Activated CD4-positive, alpha-beta T cell treated with anti-CD3 and anti-CD28 coated beads for 36 hours (primary cell): ENCODE results near the gene ODAD4. TPM values are rescaled to one million over a fixed set of nuclear protein-coding genes. Genes with fewer than 3 reads are reported as not detected.

ENCODE experiments used
- ATAC-seq: fragments of 200-7000 bp; cut with Tn5 transposase; one replicate; pipeline ENCODE4 v1.10.0; 2021; ENCODE audit warnings: mild to moderate bottlenecking, moderate library complexity
- CTCF ChIA-PET: fragments of 350-600 bp; sonication (Branson Sonifier 250); formaldehyde crosslinking; loops from one replicate; lab custom pipeline; 2021; ENCODE audit warnings: antibody characterized with exemption; lab: Charles Lee
- POLR2A ChIA-PET: fragments of 350-600 bp; sonication (Branson Sonifier 250); formaldehyde crosslinking; loops from one replicate; lab custom pipeline; 2021; ENCODE audit warnings: antibody characterized with exemption, inconsistent platforms; lab: Charles Lee
- DNase-seq: peaks from one replicate; pipeline ENCODE4 v3.0.0-alpha.2; 2020
- H3K27ac Mint-ChIP-seq: one replicate; pipeline ENCODE4 v1.8.0; 2021; ENCODE audit warnings: mixed read lengths
- H3K27me3 Mint-ChIP-seq: one replicate; pipeline ENCODE4 v1.8.0; 2021; ENCODE audit warnings: mixed read lengths
- H3K36me3 Mint-ChIP-seq: one replicate; pipeline ENCODE4 v1.8.0; 2021; ENCODE audit warnings: low read depth, mixed read lengths
- H3K4me1 Mint-ChIP-seq: one replicate; pipeline ENCODE4 v1.8.0; 2021; ENCODE audit warnings: mixed read lengths
- H3K4me3 Mint-ChIP-seq: one replicate; pipeline ENCODE4 v1.8.0; 2021; ENCODE audit warnings: mild to moderate bottlenecking, moderate library complexity, mixed read lengths
- H3K9me3 Mint-ChIP-seq: one replicate; pipeline ENCODE4 v1.8.0; 2021; ENCODE audit warnings: low read depth, mixed read lengths
- intact Hi-C, 2 experiments: fragments of 100-400 bp; cut with DNase I in 1 of 2; cut with micrococcal nuclease in 1 of 2; formaldehyde crosslinking; loops; one replicate each; pipeline versions ENCODE4 v1.14.2 to v1.15.1; 2022 to 2024; cut with DNase I, micrococcal nuclease
- total RNA-seq, 2 experiments: library from RNA; stranded (reverse); gene quantifications; one replicate each; pipeline ENCODE4 v1.2.3, GENCODE V29; 2021

Gene ODAD4
- total RNA-seq, 2 experiments from 2014 or later, result 0.81 to 1.1 TPM

- ATAC-seq, result no peak
- no peak overlapping the region for H3K27ac Mint-ChIP-seq
- H3K36me3 Mint-ChIP-seq, result peaks cover 60% of the 10 kb centered on the region
Observed at GRCh38 chr17:41896726-41897125, 33.7 kb upstream of the ODAD4 start.

DNA sequence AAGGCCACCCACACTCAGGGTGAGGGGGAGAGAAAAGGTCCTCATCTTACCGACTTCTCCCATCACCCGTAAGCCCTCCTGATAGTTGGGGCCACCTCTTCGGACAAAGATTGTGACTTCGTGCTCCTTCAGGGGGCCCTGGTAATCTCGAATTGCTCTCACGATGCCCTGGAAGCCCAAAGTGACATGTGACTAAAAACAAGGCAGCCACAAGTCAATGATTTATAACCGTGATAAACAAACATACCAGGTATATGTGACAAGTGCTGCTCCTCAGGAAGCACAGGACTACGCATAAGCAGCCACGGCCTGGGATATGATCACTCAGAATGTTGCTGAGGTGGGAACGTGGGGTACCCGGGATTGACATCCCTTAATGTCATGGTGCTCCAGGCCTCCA, 28.8 kb upstream of the ODAD4 start:
- intact Hi-C loops, result no loop called here
- Mint-ChIP-seq H3K4me1 (no peaks in the 10 kb centered on the region), H3K27ac (no peak overlapping the region), H3K4me3 (no peak overlapping the region), H3K36me3 (peaks cover 59% of the 10 kb centered on the region), H3K27me3 (no peaks in the 10 kb centered on the region), H3K9me3 (no peaks in the 10 kb centered on the region)
- DNase-seq (no peak), ATAC-seq (no peak)
- ChIA-PET CTCF (no interaction called here), POLR2A (no interaction called here)

More at GRCh38 chr17:41896726-41897125, 33.7 kb upstream of the ODAD4 start:
- Mint-ChIP-seq H3K9me3 (no peaks in the 10 kb centered on the region), H3K27me3 (no peaks in the 10 kb centered on the region), H3K4me1 (no peaks in the 10 kb centered on the region), H3K4me3 (no peak overlapping the region)
- intact Hi-C loops, result no loop called here
- CTCF ChIA-PET, result no interaction called here
- no peak for DNase-seq
- POLR2A ChIA-PET, result no interaction called here

DNA sequence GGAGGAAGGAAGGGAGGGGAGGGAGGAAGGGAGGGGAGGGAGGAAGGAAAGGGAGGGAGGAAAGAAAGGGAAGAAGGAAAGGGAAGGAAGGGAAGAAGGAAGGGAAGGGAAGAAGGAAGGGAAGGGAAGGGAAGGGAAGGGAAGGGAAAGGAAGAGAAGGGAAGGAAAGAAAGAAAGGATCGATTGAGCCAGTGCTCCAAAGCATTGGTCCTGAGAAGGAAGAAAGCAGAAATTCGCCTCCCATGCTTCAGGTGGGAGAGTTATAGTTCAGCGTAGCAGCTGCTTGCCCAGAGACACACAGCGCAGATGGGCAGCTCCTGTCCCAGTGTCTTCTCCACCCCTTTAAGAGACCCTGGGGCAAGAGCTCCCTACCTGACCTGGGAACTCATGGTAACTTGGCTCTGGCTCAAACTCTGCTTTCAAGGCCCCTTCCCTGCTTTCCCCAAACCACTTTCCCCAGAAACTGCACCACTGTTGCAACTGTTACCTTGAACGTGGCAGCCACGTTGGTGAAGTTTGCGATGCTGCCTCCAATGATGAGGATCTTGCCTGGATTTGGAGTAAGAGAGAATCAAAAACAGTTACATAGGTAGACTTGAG, 26.1 kb upstream of the ODAD4 start:
- H3K36me3 Mint-ChIP-seq, result peaks cover 57% of the 10 kb centered on the region
- H3K4me1 Mint-ChIP-seq, result no peaks in the 10 kb centered on the region
- intact Hi-C loops, result no loop called here
- H3K4me3 Mint-ChIP-seq, result no peak overlapping the region
- no peaks in the 10 kb centered on the region for H3K27me3 Mint-ChIP-seq
- ChIA-PET CTCF (no interaction called here), POLR2A (no interaction called here)
- no peaks in the 10 kb centered on the region for H3K9me3 Mint-ChIP-seq
- ATAC-seq (no peak), DNase-seq (no peak)
- no peak overlapping the region for H3K27ac Mint-ChIP-seq

GRCh38 chr17:41905172-41905571, 25.2 kb upstream of the ODAD4 start:
- Mint-ChIP-seq H3K4me1 (no peaks in the 10 kb centered on the region), H3K27ac (no peak overlapping the region), H3K4me3 (no peak overlapping the region), H3K9me3 (no peaks in the 10 kb centered on the region), H3K27me3 (no peaks in the 10 kb centered on the region), H3K36me3 (peaks cover 62% of the 10 kb centered on the region)
- no peak for ATAC-seq
- no peak for DNase-seq
- ChIA-PET POLR2A (no interaction called here), CTCF (no interaction called here)
- intact Hi-C loops, result no loop called here

DNA sequence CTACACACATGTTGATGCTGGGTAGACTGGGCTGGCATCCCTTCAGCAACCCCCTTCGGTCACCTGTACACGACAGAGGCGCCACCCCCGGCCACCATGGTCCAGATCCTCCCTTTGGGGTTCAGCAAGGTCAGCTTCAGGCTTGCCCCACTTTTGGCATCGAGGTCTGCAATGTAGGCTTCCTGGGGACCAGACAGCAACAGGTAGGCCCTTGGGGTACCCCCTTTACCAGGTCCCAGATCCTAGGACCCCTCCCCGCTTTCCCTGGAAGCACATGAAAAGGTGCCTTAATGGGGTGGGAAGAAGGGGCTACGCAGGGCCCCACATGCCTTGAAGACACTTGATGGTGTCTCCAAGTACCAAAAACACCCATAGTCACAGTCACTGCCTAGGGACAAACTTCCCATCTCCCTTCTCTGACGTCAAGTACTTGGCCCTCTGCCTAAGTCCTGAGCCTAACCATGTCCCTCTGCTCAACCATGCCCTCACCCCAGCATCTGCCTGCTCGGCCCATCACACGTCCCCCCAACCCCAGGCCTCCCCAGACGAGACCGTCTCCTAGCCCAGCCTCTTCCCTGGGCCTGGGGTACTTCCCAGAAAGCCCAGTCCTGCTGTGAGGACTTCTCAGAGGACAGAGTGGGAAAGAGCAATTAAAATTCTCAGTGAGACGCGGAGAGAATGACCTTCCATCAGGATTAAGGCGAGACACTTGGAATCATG, 23.8 kb upstream of the ODAD4 start:
- ChIA-PET POLR2A (interaction anchor here (1.0 kb wide), 1 partner anchor 12 kb away, joined by 3 read pairs; the partner anchor contains the start of gene ACLY), CTCF (no interaction called here)
- no peak overlapping the region for H3K4me3 Mint-ChIP-seq
- no peaks in the 10 kb centered on the region for H3K9me3 Mint-ChIP-seq
- H3K36me3 Mint-ChIP-seq, result peaks cover 68% of the 10 kb centered on the region
- ATAC-seq (no peak), DNase-seq (no peak)
- H3K27ac Mint-ChIP-seq, result no peak overlapping the region
- no peaks in the 10 kb centered on the region for H3K27me3 Mint-ChIP-seq
- no peaks in the 10 kb centered on the region for H3K4me1 Mint-ChIP-seq
- intact Hi-C loops, result no loop called here

- POLR2A ChIA-PET, result interaction anchor here (1.0 kb wide), 1 partner anchor 11 kb away, joined by 3 read pairs; the partner anchor contains the start of gene ACLY
- CTCF ChIA-PET, result interaction anchor here (0.6 kb wide), 1 partner anchor 197 kb away, joined by 3 read pairs; no protein-coding TSS in a partner anchor
- H3K36me3 Mint-ChIP-seq, result peaks cover 67% of the 10 kb centered on the region
- no peaks in the 10 kb centered on the region for H3K27me3 Mint-ChIP-seq
- no peaks in the 10 kb centered on the region for H3K4me1 Mint-ChIP-seq
- no peak for DNase-seq
- ATAC-seq, result no peak
- no peak overlapping the region for H3K4me3 Mint-ChIP-seq
- intact Hi-C loops, result no loop called here
- H3K27ac Mint-ChIP-seq, result no peak overlapping the region
- no peaks in the 10 kb centered on the region for H3K9me3 Mint-ChIP-seq
Observed at GRCh38 chr17:41907185-41907556, 23.2 kb upstream of the ODAD4 start.

DNA sequence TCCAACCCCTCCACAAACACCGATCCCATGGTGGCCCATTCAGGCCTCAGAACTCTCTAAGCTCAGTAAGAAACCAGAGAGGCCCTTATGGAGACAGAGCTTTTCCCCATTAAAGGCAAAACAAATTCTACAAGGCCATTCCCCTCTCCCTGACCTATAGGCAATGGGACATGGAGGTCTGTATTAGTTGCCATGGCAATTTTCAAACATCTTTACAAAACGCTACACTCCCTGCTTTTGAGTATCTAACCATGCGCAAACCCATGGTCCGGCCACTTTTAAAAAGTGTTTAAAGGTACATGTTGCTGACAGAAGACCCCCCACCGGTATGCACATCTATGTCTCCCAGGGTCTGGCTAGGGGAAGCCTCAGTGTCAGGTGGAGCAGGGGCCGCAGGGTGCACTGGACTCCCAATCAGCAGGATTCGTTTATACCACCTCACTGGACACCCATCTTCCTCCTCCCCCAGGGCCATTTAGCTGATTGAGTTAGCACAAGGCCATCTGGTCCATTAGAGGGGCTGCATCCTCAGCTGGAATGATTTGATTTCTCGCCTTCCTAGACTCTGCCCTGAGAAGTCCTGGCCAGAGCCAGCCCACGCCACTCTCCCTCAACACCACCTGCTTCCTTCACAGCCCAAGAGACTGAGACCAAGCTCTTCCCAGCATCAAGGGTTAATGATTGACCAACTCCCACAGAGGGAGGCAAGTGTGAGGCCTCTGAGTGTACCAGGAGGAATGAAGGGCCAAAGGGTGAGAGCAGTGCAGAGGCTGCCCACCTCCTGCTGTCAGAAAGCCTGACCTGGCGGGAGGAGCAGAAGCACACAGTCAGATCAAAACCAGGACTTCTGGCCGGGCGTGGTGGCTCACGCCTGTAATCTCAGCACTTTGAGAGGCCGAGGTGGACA, 22.5 kb upstream of the ODAD4 start:
- ATAC-seq (no peak), DNase-seq (no peak)
- peaks cover 72% of the 10 kb centered on the region for H3K36me3 Mint-ChIP-seq
- no peaks in the 10 kb centered on the region for H3K9me3 Mint-ChIP-seq
- no peak overlapping the region for H3K27ac Mint-ChIP-seq
- ChIA-PET POLR2A (interaction anchor here (1.0 kb wide), 1 partner anchor 11 kb away, joined by 3 read pairs; the partner anchor contains the start of gene ACLY), CTCF (interaction anchor here (0.6 to 0.8 kb wide), 2 partner anchors 10 to 198 kb away, joined by 3 read pairs; no protein-coding TSS in a partner anchor)
- no peaks in the 10 kb centered on the region for H3K27me3 Mint-ChIP-seq
- no peaks in the 10 kb centered on the region for H3K4me1 Mint-ChIP-seq
- intact Hi-C loops, result no loop called here
- no peak overlapping the region for H3K4me3 Mint-ChIP-seq

DNA sequence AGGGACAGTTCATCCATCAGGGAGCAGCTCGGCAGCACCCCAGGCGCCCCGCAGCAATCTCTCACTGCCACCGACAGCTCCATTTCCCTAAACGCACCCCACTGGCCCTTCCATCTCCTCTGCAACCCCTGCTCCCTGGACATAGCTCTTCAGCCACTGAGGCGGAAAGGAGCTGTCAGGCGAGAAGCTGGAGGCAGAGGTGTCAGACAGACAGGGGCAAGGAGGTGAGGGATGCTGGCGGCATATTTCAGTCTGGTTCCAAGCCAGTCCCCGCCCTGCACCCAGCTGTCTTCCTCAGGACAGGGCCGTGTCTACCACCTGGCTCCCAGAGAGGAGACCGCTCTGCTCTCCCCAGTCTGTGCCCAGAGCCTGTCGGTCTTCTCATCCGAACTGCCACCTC, 21.3 kb upstream of the ODAD4 start:
- Mint-ChIP-seq H3K36me3 (peaks cover 68% of the 10 kb centered on the region), H3K9me3 (no peaks in the 10 kb centered on the region), H3K27ac (no peak overlapping the region), H3K4me1 (peaks cover 6% of the 10 kb centered on the region), H3K27me3 (no peaks in the 10 kb centered on the region), H3K4me3 (no peak overlapping the region)
- CTCF ChIA-PET, result no interaction called here
- DNase-seq, result no peak
- intact Hi-C loops, result no loop called here
- POLR2A ChIA-PET, result interaction anchor here (0.6 to 1.0 kb wide), 2 partner anchors 57 to 119 kb away, joined by 3 to 4 read pairs; partner anchors contain the start of gene CNP
- ATAC-seq, result no peak

- H3K9me3 Mint-ChIP-seq, result no peaks in the 10 kb centered on the region
- ATAC-seq (no peak), DNase-seq (no peak)
- intact Hi-C loops, result no loop called here
- peaks cover 18% of the 10 kb centered on the region for H3K4me1 Mint-ChIP-seq
- POLR2A ChIA-PET, result no interaction called here
- no peaks in the 10 kb centered on the region for H3K27me3 Mint-ChIP-seq
- H3K4me3 Mint-ChIP-seq, result no peak overlapping the region
- peaks cover 61% of the 10 kb centered on the region for H3K36me3 Mint-ChIP-seq
- no peak overlapping the region for H3K27ac Mint-ChIP-seq
- CTCF ChIA-PET, result no interaction called here
Observed at GRCh38 chr17:41910701-41911391, 19.6 kb upstream of the ODAD4 start.

DNA sequence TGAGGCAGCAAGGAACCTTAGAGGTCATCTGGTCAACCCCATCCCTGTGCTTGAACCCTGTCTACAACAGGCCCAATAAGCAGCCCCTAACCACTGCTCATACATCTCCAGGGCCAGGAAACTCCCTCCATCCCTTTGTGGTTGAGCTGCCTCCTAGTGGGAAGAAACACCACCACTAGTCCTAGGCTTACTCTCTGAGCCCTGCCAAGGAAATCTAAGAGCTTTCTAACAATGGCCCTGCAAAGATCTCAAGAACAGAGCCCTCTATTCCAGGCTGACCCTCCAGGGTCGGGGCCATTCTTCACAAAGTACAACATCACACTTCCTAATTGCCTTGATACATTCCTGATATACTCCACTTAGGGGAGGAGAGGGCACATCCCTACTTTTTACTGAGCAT, 17.5 kb upstream of the ODAD4 start:
- intact Hi-C loops, result no loop called here
- Mint-ChIP-seq H3K4me3 (no peak overlapping the region), H3K9me3 (no peaks in the 10 kb centered on the region), H3K27me3 (no peaks in the 10 kb centered on the region), H3K36me3 (peaks cover 51% of the 10 kb centered on the region), H3K4me1 (peaks cover 33% of the 10 kb centered on the region), H3K27ac (no peak overlapping the region)
- DNase-seq, result no peak
- ChIA-PET POLR2A (no interaction called here), CTCF (interaction anchor here (0.6 to 1.0 kb wide), 2 partner anchors 49 to 593 kb away, joined by 3 read pairs; no protein-coding TSS in a partner anchor)
- ATAC-seq, result no peak

DNA sequence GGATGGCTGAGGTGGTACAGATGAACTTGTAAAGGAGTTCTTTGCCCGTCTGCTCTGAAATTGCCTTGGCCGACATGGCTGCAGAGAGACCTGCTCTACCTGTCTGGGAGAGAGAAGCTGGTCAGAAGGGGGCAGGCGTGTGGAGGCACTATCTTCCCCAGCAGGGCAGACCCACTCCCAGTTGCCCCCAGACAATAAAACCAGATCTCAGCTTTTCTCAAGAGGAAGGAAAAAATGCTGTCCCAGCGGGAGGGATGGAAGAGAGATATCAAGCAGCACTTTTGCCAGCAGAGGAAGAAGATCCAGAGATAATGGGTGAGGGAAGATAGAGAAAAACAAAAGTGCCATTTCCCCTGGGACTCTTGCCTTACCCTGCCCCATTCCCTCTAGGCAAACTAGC, 16.6 kb upstream of the ODAD4 start:
- Mint-ChIP-seq H3K36me3 (peaks cover 45% of the 10 kb centered on the region), H3K27ac (no peak overlapping the region), H3K4me3 (no peak overlapping the region), H3K9me3 (no peaks in the 10 kb centered on the region), H3K27me3 (no peaks in the 10 kb centered on the region), H3K4me1 (peaks cover 33% of the 10 kb centered on the region)
- no peak for ATAC-seq
- POLR2A ChIA-PET, result interaction anchor here (0.6 to 1.6 kb wide), 2 partner anchors 10 to 17 kb away, joined by 3 to 8 read pairs; partner anchors contain the start of gene ODAD4
- CTCF ChIA-PET, result interaction anchor here (1.0 kb wide), 1 partner anchor 20 kb away, joined by 4 read pairs; no protein-coding TSS in a partner anchor
- no peak for DNase-seq
- intact Hi-C loops, result no loop called here
